Epithelial cell of esophagus (primary cell): ENCODE results near the gene BCL6B.
"Not testable (repeated sequence)": the region's sequence is repeated elsewhere in the genome, so short reads cannot be mapped to it uniquely, and the experiment has no call there.

Experiments used
- DNase-seq: peaks from one replicate; pipeline ENCODE4 v3.0.0; 2010; ENCODE audit warnings: low read depth
- H3K4me3 ChIP-seq: 2 replicates; pipeline ENCODE4 v1.5.1; 2011; ENCODE audit warnings: mild to moderate bottlenecking, low read length, control low read depth
- TF ChIP-seq, protein P1 (sequence below): IDR thresholded peaks from 2 replicates; pipeline ENCODE4 v1.5.1; 2011; ENCODE audit warnings: low read depth, mild to moderate bottlenecking, low read length, control low read depth, inconsistent platforms; ENCODE audit not compliant: insufficient read depth; ENCODE audit errors: missing control alignments

The BCL6B gene, protein sequence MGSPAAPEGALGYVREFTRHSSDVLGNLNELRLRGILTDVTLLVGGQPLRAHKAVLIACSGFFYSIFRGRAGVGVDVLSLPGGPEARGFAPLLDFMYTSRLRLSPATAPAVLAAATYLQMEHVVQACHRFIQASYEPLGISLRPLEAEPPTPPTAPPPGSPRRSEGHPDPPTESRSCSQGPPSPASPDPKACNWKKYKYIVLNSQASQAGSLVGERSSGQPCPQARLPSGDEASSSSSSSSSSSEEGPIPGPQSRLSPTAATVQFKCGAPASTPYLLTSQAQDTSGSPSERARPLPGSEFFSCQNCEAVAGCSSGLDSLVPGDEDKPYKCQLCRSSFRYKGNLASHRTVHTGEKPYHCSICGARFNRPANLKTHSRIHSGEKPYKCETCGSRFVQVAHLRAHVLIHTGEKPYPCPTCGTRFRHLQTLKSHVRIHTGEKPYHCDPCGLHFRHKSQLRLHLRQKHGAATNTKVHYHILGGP

DNA sequence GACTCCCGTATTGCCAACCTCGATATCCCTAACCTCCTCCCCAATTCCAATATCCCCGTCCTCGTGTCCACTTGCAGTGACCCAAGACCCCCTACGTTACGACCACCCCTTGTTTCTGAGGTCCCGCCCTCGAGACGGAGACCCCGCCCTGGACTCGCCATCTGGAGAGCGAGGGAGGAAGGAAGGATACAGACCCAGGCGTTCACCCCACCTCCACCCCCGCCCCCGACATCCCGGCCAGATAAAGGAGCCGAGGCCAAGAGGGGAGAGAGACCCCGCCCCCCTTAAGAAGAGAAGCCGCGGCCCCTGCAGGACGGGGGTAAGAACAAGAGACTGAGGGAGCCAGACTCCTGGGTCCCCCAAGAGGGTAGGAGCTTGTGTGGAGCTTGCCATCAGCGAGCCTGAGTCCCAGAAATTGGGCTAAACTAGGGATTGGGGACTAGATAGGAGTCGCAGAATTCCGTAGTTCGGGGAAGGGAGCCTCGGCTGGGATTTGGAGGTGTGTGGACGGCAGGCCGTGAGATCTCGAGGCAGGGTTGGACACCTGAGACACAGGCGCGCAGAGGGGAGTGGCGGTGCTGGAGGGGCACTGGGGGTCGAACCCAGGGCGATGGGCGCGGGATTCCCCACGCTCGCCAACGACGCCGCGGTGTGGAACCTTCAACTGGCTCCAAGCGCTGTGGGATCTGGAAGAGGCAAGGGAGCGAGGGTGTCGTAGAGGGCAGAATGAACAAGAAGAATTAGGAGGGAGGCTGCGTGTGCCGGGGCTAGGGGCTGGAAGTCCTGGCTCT, at the start of gene BCL6B:
TSS of gene BCL6B (plus strand) at position 270 of the 791 bp plus-strand sequence. CDS start 622 bp downstream, outside the sequence.
- H3K4me3 ChIP-seq, result peak within 1 kb of the TSS; percentile 25
- TF ChIP-seq, protein P1, sequence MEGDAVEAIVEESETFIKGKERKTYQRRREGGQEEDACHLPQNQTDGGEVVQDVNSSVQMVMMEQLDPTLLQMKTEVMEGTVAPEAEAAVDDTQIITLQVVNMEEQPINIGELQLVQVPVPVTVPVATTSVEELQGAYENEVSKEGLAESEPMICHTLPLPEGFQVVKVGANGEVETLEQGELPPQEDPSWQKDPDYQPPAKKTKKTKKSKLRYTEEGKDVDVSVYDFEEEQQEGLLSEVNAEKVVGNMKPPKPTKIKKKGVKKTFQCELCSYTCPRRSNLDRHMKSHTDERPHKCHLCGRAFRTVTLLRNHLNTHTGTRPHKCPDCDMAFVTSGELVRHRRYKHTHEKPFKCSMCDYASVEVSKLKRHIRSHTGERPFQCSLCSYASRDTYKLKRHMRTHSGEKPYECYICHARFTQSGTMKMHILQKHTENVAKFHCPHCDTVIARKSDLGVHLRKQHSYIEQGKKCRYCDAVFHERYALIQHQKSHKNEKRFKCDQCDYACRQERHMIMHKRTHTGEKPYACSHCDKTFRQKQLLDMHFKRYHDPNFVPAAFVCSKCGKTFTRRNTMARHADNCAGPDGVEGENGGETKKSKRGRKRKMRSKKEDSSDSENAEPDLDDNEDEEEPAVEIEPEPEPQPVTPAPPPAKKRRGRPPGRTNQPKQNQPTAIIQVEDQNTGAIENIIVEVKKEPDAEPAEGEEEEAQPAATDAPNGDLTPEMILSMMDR, result no peak
- DNase-seq, result no peak

DNA sequence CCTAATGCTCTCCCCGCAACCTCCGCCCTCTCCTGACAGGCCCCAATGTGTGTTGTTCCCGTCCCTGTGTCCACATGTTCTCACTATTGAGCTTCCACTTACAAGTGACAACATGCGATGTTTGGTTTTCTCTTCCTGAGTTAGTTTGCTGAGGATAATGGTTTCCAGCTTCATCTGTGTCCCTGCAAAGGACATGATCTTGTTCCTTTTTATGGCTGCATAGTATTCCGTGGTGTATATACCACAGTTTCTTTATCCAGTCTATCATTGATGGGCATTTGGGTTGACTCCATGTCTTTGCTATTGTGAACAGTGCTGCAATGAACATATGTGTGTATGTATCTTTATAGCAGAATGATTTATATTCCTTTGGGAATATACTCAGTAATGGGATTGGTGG, 43.4 kb upstream of the BCL6B start:
- not testable (repeated sequence) for H3K4me3 ChIP-seq, DNase-seq

DNA sequence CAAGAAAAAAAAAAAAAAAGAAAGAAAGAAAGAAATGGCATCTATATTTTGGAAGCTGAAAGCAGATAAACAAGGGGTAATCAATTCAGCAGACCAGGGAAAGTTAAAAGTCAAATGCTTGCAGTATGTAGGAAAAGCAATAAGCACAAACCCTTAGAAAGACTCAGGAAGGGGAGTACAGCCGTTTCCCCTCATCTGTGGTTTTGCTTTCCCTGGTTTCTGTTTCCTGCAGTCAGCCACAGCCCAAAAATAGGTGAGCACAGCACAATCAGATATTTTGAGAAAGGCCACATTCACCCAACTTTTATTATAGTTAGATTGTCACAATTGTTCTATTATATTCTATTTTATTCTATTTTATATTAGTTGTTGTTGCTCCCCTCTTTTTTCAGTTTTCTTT, 41.4 kb upstream of the BCL6B start:
- DNase-seq, result no peak
- H3K4me3 ChIP-seq, result no peak overlapping the region
- TF ChIP-seq, protein P1, result no peak

DNA sequence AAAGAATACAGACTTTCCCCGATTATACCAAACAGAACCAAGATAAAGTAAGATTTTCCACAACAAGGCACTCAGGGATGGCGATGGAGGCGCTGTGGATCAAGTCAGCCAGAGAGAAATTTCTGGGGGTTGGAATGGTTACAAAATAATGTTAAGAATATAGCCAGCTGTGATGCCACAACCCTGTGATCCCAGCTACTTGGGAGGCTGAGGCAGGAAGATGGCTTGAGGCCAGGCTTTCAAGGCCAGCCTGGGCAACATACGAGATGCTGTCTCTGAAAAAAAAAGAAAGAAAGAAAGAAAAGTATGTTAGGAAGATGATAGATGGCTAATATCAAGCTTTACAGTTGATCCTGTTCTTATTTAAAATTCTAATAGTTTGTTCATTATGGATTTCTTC, 37.6 kb upstream of the BCL6B start:
- H3K4me3 ChIP-seq, result no peak overlapping the region
- no peak for DNase-seq
- TF ChIP-seq, protein P1, result no peak

DNA sequence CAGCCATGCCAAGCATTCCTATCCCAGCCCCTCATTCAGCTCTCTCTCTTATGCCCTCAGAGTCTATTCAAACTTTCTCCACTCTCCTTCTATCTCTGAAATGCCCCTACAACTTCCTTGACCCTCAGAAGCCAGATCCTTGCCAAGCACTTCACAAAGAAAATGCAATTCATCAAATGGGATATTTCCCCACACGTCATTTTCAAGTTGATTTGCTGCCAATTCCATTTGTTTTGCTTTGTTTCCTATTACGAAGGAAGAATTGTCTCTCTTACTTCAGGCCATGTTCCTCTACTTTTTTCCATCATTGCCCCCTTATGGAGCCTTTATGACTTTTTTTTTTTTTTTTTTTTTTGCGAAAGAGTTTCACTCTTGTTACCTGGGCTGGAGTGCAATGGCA, 36.2 kb upstream of the BCL6B start:
- TF ChIP-seq, protein P1, result no peak
- H3K4me3 ChIP-seq, result no peak overlapping the region
- DNase-seq, result no peak

DNA sequence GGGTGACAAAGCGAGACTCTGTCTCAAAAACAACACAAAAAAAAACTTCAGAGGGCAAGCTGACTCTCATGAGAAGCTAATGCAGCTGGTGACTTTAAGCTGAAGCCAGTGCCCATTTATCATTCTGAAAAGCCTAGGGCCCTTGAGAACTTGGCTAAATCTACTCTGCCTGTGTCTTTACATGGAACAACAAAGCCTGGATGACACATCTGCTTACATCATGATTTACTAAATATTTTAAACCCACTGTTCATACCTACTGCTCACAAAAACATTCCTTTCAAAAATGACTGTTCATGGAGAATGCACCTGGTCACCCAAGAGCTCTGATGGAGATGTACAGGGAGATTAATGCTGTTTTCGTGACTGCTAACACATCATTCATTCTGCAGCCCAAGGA, 33.1 kb upstream of the BCL6B start:
- peak; percentile 54 for DNase-seq

DNA sequence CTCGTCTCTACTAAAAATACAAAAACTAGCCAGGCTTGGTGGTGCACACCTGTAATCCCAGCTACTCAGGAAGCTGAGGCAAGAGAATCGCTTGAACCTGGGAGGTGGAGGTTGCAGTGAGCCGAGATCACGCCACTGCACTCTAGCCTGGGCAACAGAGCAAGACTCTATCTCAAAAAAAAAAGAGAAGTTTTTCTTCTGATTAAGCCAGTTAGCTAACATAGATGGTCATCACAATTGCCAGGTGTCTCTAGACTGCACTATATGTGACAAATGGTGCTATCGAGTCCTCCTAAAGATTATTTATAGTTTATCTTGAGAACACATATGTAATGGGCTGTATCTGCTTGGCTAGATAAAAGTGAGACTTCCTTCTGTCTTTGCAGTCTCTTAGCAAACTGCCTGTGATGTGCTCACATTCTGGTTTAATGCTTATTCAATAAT, 29.2 kb upstream of the BCL6B start:
- DNase-seq, H3K4me3 ChIP-seq: not testable (repeated sequence)

More for the DNA sequence above, 33.1 kb upstream of the BCL6B start:
- no peak overlapping the region for H3K4me3 ChIP-seq
- TF ChIP-seq, protein P1, result no peak
